Endometrium (tissue), 2 donors: Measurements from ENCODE around the gene NEGR1.

ENCODE experiments used
- FAIRE-seq: peaks from 2 replicates; lab custom pipeline; 2012; peaks lifted over from hg19 to GRCh38; lab: Jason Lieb, UNC
- donor health status: control.
- donor health status: control.

Gene NEGR1

GRCh38 chr1:71850515-71850914 lies 431.8 kb downstream of the NEGR1 start:
- FAIRE-seq: no peak

GRCh38 chr1:71843012-71843411 lies 439.3 kb downstream of the NEGR1 start:
- no peak for FAIRE-seq

- no peak for FAIRE-seq
Measured at GRCh38 chr1:71839876-71840275, 442.5 kb downstream of the NEGR1 start.

- no peak for FAIRE-seq
Measured at GRCh38 chr1:71836904-71837303, 445.4 kb downstream of the NEGR1 start.

GRCh38 chr1:71835442-71835813 lies 446.9 kb downstream of the NEGR1 start:
- no peak for FAIRE-seq

GRCh38 chr1:71834601-71835441 lies 447.5 kb downstream of the NEGR1 start:
- no peak for FAIRE-seq

GRCh38 chr1:71831646-71832045 lies 450.7 kb downstream of the NEGR1 start:
- no peak for FAIRE-seq

GRCh38 chr1:71829346-71829745 lies 453.0 kb downstream of the NEGR1 start:
- peak; percentile 62 for FAIRE-seq

- FAIRE-seq: no peak
Measured at GRCh38 chr1:71828431-71829012, 453.8 kb downstream of the NEGR1 start.

GRCh38 chr1:71823708-71824305 lies 458.5 kb downstream of the NEGR1 start:
- FAIRE-seq: no peak

- no peak for FAIRE-seq
Measured at GRCh38 chr1:71817028-71817427, 465.3 kb downstream of the NEGR1 start.

GRCh38 chr1:71809085-71809484 lies 473.3 kb downstream of the NEGR1 start:
- FAIRE-seq: no peak

- FAIRE-seq: no peak
Measured at GRCh38 chr1:71804140-71804539, 478.2 kb downstream of the NEGR1 start.

GRCh38 chr1:71796006-71796405 lies 486.3 kb downstream of the NEGR1 start:
- FAIRE-seq: no peak

GRCh38 chr1:71792264-71792663 lies 490.1 kb downstream of the NEGR1 start:
- FAIRE-seq: no peak

GRCh38 chr1:71788113-71788512 lies 494.2 kb downstream of the NEGR1 start:
- FAIRE-seq: no peak

- FAIRE-seq: no peak
Measured at GRCh38 chr1:71787699-71788098, 494.6 kb downstream of the NEGR1 start.

GRCh38 chr1:71786218-71786617 lies 496.1 kb downstream of the NEGR1 start:
- no peak for FAIRE-seq

- FAIRE-seq: no peak
Measured at GRCh38 chr1:71785450-71785849, 496.9 kb downstream of the NEGR1 start.

GRCh38 chr1:71785000-71785399 lies 497.3 kb downstream of the NEGR1 start:
- no peak for FAIRE-seq

- no peak for FAIRE-seq
Measured at GRCh38 chr1:71784241-71784640, 498.1 kb downstream of the NEGR1 start.

GRCh38 chr1:71783071-71783470 lies 499.3 kb downstream of the NEGR1 start:
- FAIRE-seq: no peak

- no peak for FAIRE-seq
Measured at GRCh38 chr1:71781450-71781849, 500.9 kb downstream of the NEGR1 start.

- FAIRE-seq: no peak
Measured at GRCh38 chr1:71780681-71781080, 501.7 kb downstream of the NEGR1 start.
